ENCODE data around the gene CACFD1. TPM values are rescaled to one million over a fixed set of nuclear protein-coding genes. Genes with fewer than 3 reads are reported as not detected.

The CACFD1 gene
- total and polyA plus RNA-seq, 2 of the 13 experiments (the other 11 are each of a cell fraction or from before 2014, with no cell fraction given), result 13.8 to 14.6 TPM

GRCh38 chr9:133478851-133479711, 19.3 kb downstream of the CACFD1 start, which contains the start of gene SLC2A6 (continued):
- TF ChIP-seq TFDP2 (CRISPR knock-in tag; IDR thresholded peaks at IDR 0.05) (0 out of 2 replicates have a peak, but pooled peaks have one; percentile 45), ZFP82 (CRISPR knock-in tag; IDR thresholded peaks at IDR 0.05; ENCODE audit: borderline replicate concordance) (no peak), PRMT3 (CRISPR knock-in tag; IDR thresholded peaks at IDR 0.05; ENCODE audit: borderline replicate concordance, low read depth) (no peak), ZBTB49 (CRISPR knock-in tag; IDR thresholded peaks at IDR 0.05; ENCODE audit: borderline replicate concordance) (no peak), JUN (CRISPR knock-in tag; IDR thresholded peaks at IDR 0.05) (no peak), GTF3A (CRISPR knock-in tag; conservative IDR thresholded peaks at IDR 0.05) (no peak), SNAPC4 (CRISPR knock-in tag; IDR thresholded peaks at IDR 0.05) (no peak), ZFP41 (CRISPR knock-in tag; IDR thresholded peaks at IDR 0.05; ENCODE audit: borderline replicate concordance) (peak; percentile 62; the same call in 1 of the 2 replicates), ATF3 (CRISPR knock-in tag; IDR thresholded peaks at IDR 0.05) (no peak), JUNB (CRISPR knock-in tag; IDR thresholded peaks at IDR 0.05; ENCODE audit: borderline replicate concordance) (no peak), ARID2 (CRISPR knock-in tag; IDR thresholded peaks at IDR 0.05; ENCODE audit: borderline replicate concordance) (0 out of 2 replicates have a peak, but pooled peaks have one; percentile 43), GABPB1 (CRISPR knock-in tag; IDR thresholded peaks at IDR 0.05) (peak; percentile 69; the same call in 1 of the 2 replicates)

All from HepG2 (cell line).